RWPE1 (cell line): ENCODE results near the gene SH3BP4.
A peak's percentile ranks its signal among the peaks of the same experiment; 100 is the strongest.

Experiments
- CTCF ChIA-PET: fragments of 350-600 bp; sonication (Branson Sonifier 250); formaldehyde crosslinking; extraction: SDS; loops from one replicate; lab custom pipeline; 2021; lab: Yijun Ruan, JAX
- POLR2A ChIA-PET: fragments of 400-600 bp; formaldehyde crosslinking; extraction: SDS; loops from one replicate; lab custom pipeline; 2020; ENCODE audit warnings: antibody characterized with exemption; ENCODE audit not compliant: low non-redundant PET; lab: Yijun Ruan, JAX
- DNase-seq: peaks from one replicate; pipeline ENCODE4 v3.0.0; 2012; ENCODE audit warnings: low spot score
- H3K27ac ChIP-seq: fragments of 450-650 bp; 2 replicates; pipeline ENCODE4 v1.5.1; 2017
- CTCF ChIP-seq: fragments of 450-650 bp; conservative IDR thresholded peaks from 2 replicates; pipeline ENCODE4 v1.5.1; 2017; ENCODE audit warnings: low read depth, mild to moderate bottlenecking

Gene SH3BP4

DNA sequence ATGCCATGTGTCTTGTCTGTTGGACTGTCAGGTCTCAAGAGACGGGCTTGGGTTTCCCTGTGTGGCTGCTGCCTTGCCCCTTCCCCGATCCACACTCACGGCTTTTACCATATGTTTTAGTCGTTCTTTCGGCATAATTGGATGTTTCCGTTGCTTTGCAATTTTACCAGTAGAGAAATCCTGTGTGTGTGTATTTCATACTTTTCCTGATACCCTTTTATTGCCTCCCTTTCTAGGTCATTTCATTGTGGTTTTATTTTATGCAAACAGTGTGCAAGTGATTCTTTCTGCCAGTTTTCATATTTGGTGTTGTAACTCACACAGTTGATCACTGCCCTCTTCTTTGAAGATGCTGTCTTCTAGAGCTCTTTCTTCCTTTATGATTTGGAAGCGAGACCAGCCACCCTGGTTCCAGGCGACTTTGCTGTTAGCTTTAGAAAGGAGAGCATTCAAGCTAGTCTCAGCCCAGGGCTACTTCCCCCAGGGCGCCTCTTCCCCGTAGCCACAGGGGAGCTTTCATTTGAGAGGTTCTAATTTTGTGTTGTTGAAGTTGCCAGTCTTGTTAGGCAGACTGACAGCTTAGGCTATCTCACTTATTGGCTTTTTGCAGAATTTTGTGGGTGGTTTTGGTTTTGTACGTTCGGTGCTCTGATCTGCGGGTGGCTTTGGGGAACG is 17.0 kb downstream of the SH3BP4 start:
- no peak for DNase-seq
- POLR2A ChIA-PET, result no interaction called here
- H3K27ac ChIP-seq, result peak overlapping the region; percentile 66; the same call in 1 of the 2 replicates
- TF ChIP-seq CTCF, result no peak
- CTCF ChIA-PET, result no interaction called here

DNA sequence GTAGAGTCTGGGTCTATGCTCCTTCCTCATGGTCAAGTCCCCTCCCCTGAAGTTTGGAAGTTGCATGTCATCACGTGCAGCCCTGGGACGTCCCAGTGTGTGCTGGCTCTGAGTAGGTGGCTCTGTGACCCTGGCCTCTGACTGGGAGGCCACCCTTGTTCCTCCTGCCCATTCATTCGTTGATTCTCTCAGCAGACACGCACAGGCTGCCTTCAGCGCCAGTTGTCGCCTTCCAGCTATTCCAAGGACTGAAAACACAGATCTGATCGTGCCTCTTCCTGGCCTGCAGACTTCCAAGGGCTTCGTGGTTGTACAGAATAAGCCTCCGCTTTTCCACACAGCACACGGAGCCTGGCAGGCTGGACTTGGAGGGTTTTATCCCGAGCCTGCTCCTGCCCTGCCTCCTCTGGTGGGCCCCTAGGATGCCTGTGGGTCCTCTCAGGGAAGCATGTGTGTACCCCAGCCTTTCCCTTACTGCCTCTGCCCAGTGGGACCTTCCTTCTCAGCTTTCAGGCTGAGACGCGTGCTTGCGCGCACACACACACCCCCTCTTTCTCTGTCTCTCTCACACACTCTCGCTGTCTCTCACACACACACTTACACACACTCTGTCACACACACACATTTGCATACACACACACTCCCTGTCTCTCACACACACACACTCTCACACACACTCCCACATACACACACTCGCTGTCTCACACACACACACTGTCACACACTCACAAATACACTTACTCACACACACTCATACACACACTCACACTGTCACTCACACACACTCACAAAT is 17.7 kb downstream of the SH3BP4 start:
- no peak for DNase-seq
- CTCF ChIA-PET, result no interaction called here
- H3K27ac ChIP-seq, result peak overlapping the region; percentile 66
- TF ChIP-seq CTCF, result no peak
- POLR2A ChIA-PET, result no interaction called here

DNA sequence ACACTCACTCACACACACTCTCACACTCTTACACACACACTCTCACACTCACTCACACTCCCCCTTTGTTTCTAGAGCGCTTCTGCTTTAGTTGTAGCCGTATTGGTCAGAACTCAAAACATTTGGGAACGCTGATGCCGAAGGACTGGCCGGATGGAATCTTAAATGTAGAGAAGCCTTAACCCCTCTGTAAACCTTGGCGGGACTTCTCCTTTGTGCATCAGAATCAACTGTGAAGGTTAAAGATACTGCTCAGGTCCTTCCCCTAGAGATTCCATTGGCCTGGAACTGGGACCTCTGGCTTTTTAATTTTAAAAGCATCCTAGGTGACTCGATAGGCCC is 18.3 kb downstream of the SH3BP4 start:
- ChIA-PET POLR2A (no interaction called here), CTCF (no interaction called here)
- H3K27ac ChIP-seq, result peak overlapping the region; percentile 66
- no peak for DNase-seq
- no peak for TF ChIP-seq CTCF

- DNase-seq, result peak; percentile 70
- ChIA-PET CTCF (interaction anchor here (0.7 kb wide), 1 partner anchor 130 kb away, joined by 3 read pairs; no protein-coding TSS in a partner anchor), POLR2A (no interaction called here)
- no peak for TF ChIP-seq CTCF
- H3K27ac ChIP-seq, result peak overlapping the region; percentile 66; the same call in 1 of the 2 replicates
These were observed 18.7 kb downstream of the SH3BP4 start for GRCh38 chr2:234970477-234970882.

- POLR2A ChIA-PET, result interaction anchor here (0.6 kb wide), 1 partner anchor 262 kb away, joined by 3 read pairs; no protein-coding TSS in a partner anchor
- DNase-seq, result no peak
- CTCF ChIA-PET, result no interaction called here
- TF ChIP-seq CTCF, result no peak
- H3K27ac ChIP-seq, result no peak overlapping the region
These were observed 19.7 kb downstream of the SH3BP4 start for GRCh38 chr2:234971496-234971895.

- POLR2A ChIA-PET, result no interaction called here
- H3K27ac ChIP-seq, result no peak overlapping the region
- no peak for DNase-seq
- no peak for TF ChIP-seq CTCF
- CTCF ChIA-PET, result no interaction called here
These were observed 21.2 kb downstream of the SH3BP4 start for GRCh38 chr2:234973008-234973407.
